ENCODE measurements around the gene KNDC1.
A peak's percentile ranks its signal among the peaks of the same experiment; 100 is the strongest.

The KNDC1 gene

GRCh38 chr10:133157662-133158436 lies 2.2 kb upstream of the KNDC1 start:
- no peaks in the 10 kb centered on the region for H3K79me2 ChIP-seq (ENCODE audit: control insufficient read depth, insufficient read depth, low read length)
- H3K4me1 ChIP-seq (ENCODE audit: control insufficient read depth, low read depth, low read length) = no peaks in the 10 kb centered on the region
- H3K79me1 ChIP-seq (ENCODE audit: low read length) = no peaks in the 10 kb centered on the region
- DNase-seq = no peak
- H2BK120ac ChIP-seq (ENCODE audit: low read depth, low read length) = no peak overlapping the region
- no peak overlapping the region for H3K4me3 ChIP-seq (ENCODE audit: low read length)
- no peak overlapping the region for H3K9ac ChIP-seq (ENCODE audit: low read length)
- no peak overlapping the region for H3K27ac ChIP-seq (ENCODE audit: low read depth, low read length)
- H4K5ac ChIP-seq (ENCODE audit: low read length) = no peak overlapping the region
- H3K23ac ChIP-seq (ENCODE audit: low read length) = no peak overlapping the region
- WGBS (ENCODE audit: extremely low coverage, insufficient coverage, low lambda C conversion rate) = no CpG with 5 or more reads among the region's 34 CpGs
- no peaks in the 10 kb centered on the region for H3K27me3 ChIP-seq (ENCODE audit: insufficient read depth, low read length, poor library complexity)
- no peaks in the 10 kb centered on the region for H3K36me3 ChIP-seq (ENCODE audit: control insufficient read depth, insufficient read depth, low read length)
- H3K4me2 ChIP-seq (ENCODE audit: low read length) = no peak overlapping the region
- H4K8ac ChIP-seq (ENCODE audit: low read depth, low read length) = no peak overlapping the region
- H2BK15ac ChIP-seq (replicated peaks; ENCODE audit: low read depth) = no peak overlapping the region
- no peak overlapping the region for H3K56ac ChIP-seq (ENCODE audit: low read length)
- no peak overlapping the region for H3K18ac ChIP-seq (ENCODE audit: low read length)
- H2AK5ac ChIP-seq (ENCODE audit: low read length) = no peak overlapping the region
- H2BK5ac ChIP-seq (ENCODE audit: low read length) = no peak overlapping the region
- no peak overlapping the region for H3K4ac ChIP-seq (ENCODE audit: low read depth, low read length)

GRCh38 chr10:133158437-133158755 lies 1.6 kb upstream of the KNDC1 start:
- Histone ChIP-seq H2BK120ac (ENCODE audit: low read depth, low read length) (no peak overlapping the region), H2BK5ac (ENCODE audit: low read length) (no peak overlapping the region), H3K79me1 (ENCODE audit: low read length) (no peaks in the 10 kb centered on the region), H3K4me3 (ENCODE audit: low read length) (no peak overlapping the region), H3K4ac (ENCODE audit: low read depth, low read length) (no peak overlapping the region), H2AK5ac (ENCODE audit: low read length) (no peak overlapping the region), H3K4me1 (ENCODE audit: control insufficient read depth, low read depth, low read length) (no peaks in the 10 kb centered on the region), H4K8ac (ENCODE audit: low read depth, low read length) (no peak overlapping the region), H3K36me3 (ENCODE audit: control insufficient read depth, insufficient read depth, low read length) (no peaks in the 10 kb centered on the region), H3K27me3 (ENCODE audit: insufficient read depth, low read length, poor library complexity) (no peaks in the 10 kb centered on the region), H3K9ac (ENCODE audit: low read length) (no peak overlapping the region), H4K5ac (ENCODE audit: low read length) (no peak overlapping the region), H3K56ac (ENCODE audit: low read length) (no peak overlapping the region), H3K23ac (ENCODE audit: low read length) (no peak overlapping the region), H3K27ac (ENCODE audit: low read depth, low read length) (no peak overlapping the region), H2BK15ac (replicated peaks; ENCODE audit: low read depth) (no peak overlapping the region), H3K4me2 (ENCODE audit: low read length) (no peak overlapping the region), H3K18ac (ENCODE audit: low read length) (no peak overlapping the region), H3K79me2 (ENCODE audit: control insufficient read depth, insufficient read depth, low read length) (no peaks in the 10 kb centered on the region)
- WGBS (ENCODE audit: extremely low coverage, insufficient coverage, low lambda C conversion rate) = no CpG with 5 or more reads among the region's 12 CpGs
- no peak for DNase-seq

- Histone ChIP-seq H3K27me3 (ENCODE audit: insufficient read depth, low read length, poor library complexity) (no peaks in the 10 kb centered on the region), H3K79me1 (ENCODE audit: low read length) (no peaks in the 10 kb centered on the region), H3K9ac (ENCODE audit: low read length) (no peak overlapping the region), H4K8ac (ENCODE audit: low read depth, low read length) (no peak overlapping the region), H3K79me2 (ENCODE audit: control insufficient read depth, insufficient read depth, low read length) (no peaks in the 10 kb centered on the region), H3K18ac (ENCODE audit: low read length) (no peak overlapping the region), H2BK15ac (replicated peaks; ENCODE audit: low read depth) (no peak overlapping the region), H4K5ac (ENCODE audit: low read length) (no peak overlapping the region), H2BK120ac (ENCODE audit: low read depth, low read length) (no peak overlapping the region), H2BK5ac (ENCODE audit: low read length) (no peak overlapping the region), H3K4me2 (ENCODE audit: low read length) (no peak overlapping the region), H3K27ac (ENCODE audit: low read depth, low read length) (no peak overlapping the region), H3K4ac (ENCODE audit: low read depth, low read length) (no peak overlapping the region), H3K36me3 (ENCODE audit: control insufficient read depth, insufficient read depth, low read length) (no peaks in the 10 kb centered on the region), H3K4me1 (ENCODE audit: control insufficient read depth, low read depth, low read length) (no peaks in the 10 kb centered on the region), H2AK5ac (ENCODE audit: low read length) (no peak overlapping the region), H3K23ac (ENCODE audit: low read length) (no peak overlapping the region), H3K56ac (ENCODE audit: low read length) (no peak overlapping the region), H3K4me3 (ENCODE audit: low read length) (no peak overlapping the region)
- WGBS (ENCODE audit: extremely low coverage, insufficient coverage, low lambda C conversion rate) = no CpG with 5 or more reads among the region's 23 CpGs
- peak; percentile 33 for DNase-seq
These were observed 1.0 kb upstream of the KNDC1 start for GRCh38 chr10:133158756-133159610.

- Histone ChIP-seq H2BK15ac (replicated peaks; ENCODE audit: low read depth) (no peak overlapping the region), H2AK5ac (ENCODE audit: low read length) (no peak overlapping the region), H3K23ac (ENCODE audit: low read length) (no peak overlapping the region), H3K4me2 (ENCODE audit: low read length) (no peak overlapping the region), H4K5ac (ENCODE audit: low read length) (no peak overlapping the region), H3K56ac (ENCODE audit: low read length) (no peak overlapping the region), H3K4ac (ENCODE audit: low read depth, low read length) (no peak overlapping the region), H3K79me2 (ENCODE audit: control insufficient read depth, insufficient read depth, low read length) (no peaks in the 10 kb centered on the region), H3K9ac (ENCODE audit: low read length) (no peak overlapping the region), H3K4me3 (ENCODE audit: low read length) (no peak overlapping the region), H2BK5ac (ENCODE audit: low read length) (no peak overlapping the region), H3K27me3 (ENCODE audit: insufficient read depth, low read length, poor library complexity) (no peaks in the 10 kb centered on the region), H3K36me3 (ENCODE audit: control insufficient read depth, insufficient read depth, low read length) (no peaks in the 10 kb centered on the region), H3K4me1 (ENCODE audit: control insufficient read depth, low read depth, low read length) (no peaks in the 10 kb centered on the region), H3K18ac (ENCODE audit: low read length) (no peak overlapping the region), H3K27ac (ENCODE audit: low read depth, low read length) (no peak overlapping the region), H4K8ac (ENCODE audit: low read depth, low read length) (no peak overlapping the region), H2BK120ac (ENCODE audit: low read depth, low read length) (no peak overlapping the region), H3K79me1 (ENCODE audit: low read length) (no peaks in the 10 kb centered on the region)
- DNase-seq = no peak
- no CpG with 5 or more reads among the region's 18 CpGs for WGBS (ENCODE audit: extremely low coverage, insufficient coverage, low lambda C conversion rate)
These were observed 439 bp upstream of the KNDC1 start for GRCh38 chr10:133159611-133159949.

GRCh38 chr10:133160826-133161471 lies 930 bp downstream of the KNDC1 start:
- Histone ChIP-seq H3K18ac (ENCODE audit: low read length) (no peak overlapping the region), H3K23ac (ENCODE audit: low read length) (no peak overlapping the region), H3K56ac (ENCODE audit: low read length) (peak overlapping the region; percentile 76), H2BK120ac (ENCODE audit: low read depth, low read length) (no peak overlapping the region), H3K27me3 (ENCODE audit: insufficient read depth, low read length, poor library complexity) (no peaks in the 10 kb centered on the region), H3K4me2 (ENCODE audit: low read length) (peak overlapping the region; percentile 67), H2AK5ac (ENCODE audit: low read length) (no peak overlapping the region), H3K27ac (ENCODE audit: low read depth, low read length) (no peak overlapping the region), H2BK5ac (ENCODE audit: low read length) (no peak overlapping the region), H3K79me1 (ENCODE audit: low read length) (no peaks in the 10 kb centered on the region), H3K79me2 (ENCODE audit: control insufficient read depth, insufficient read depth, low read length) (no peaks in the 10 kb centered on the region), H4K8ac (ENCODE audit: low read depth, low read length) (no peak overlapping the region), H3K4me3 (ENCODE audit: low read length) (no peak overlapping the region), H3K36me3 (ENCODE audit: control insufficient read depth, insufficient read depth, low read length) (no peaks in the 10 kb centered on the region), H3K4me1 (ENCODE audit: control insufficient read depth, low read depth, low read length) (no peaks in the 10 kb centered on the region), H3K4ac (ENCODE audit: low read depth, low read length) (no peak overlapping the region), H4K5ac (ENCODE audit: low read length) (no peak overlapping the region), H2BK15ac (replicated peaks; ENCODE audit: low read depth) (no peak overlapping the region), H3K9ac (ENCODE audit: low read length) (peak overlapping the region; percentile 54)
- no peak for DNase-seq
- WGBS (ENCODE audit: extremely low coverage, insufficient coverage, low lambda C conversion rate) = no CpG with 5 or more reads among the region's 29 CpGs
